GM21447 (cell line): ENCODE data around the gene MYH6.
"Not testable (repeated sequence)": the region's sequence is repeated elsewhere in the genome, so short reads cannot be mapped to it uniquely, and the experiment has no call there.

Source experiments
- ATAC-seq: cut with Tn5 transposase; IDR thresholded peaks from one replicate; pipeline ENCODE4 v1.9.1; 2021; ENCODE audit not compliant: unreplicated experiment

The MYH6 gene

DNA sequence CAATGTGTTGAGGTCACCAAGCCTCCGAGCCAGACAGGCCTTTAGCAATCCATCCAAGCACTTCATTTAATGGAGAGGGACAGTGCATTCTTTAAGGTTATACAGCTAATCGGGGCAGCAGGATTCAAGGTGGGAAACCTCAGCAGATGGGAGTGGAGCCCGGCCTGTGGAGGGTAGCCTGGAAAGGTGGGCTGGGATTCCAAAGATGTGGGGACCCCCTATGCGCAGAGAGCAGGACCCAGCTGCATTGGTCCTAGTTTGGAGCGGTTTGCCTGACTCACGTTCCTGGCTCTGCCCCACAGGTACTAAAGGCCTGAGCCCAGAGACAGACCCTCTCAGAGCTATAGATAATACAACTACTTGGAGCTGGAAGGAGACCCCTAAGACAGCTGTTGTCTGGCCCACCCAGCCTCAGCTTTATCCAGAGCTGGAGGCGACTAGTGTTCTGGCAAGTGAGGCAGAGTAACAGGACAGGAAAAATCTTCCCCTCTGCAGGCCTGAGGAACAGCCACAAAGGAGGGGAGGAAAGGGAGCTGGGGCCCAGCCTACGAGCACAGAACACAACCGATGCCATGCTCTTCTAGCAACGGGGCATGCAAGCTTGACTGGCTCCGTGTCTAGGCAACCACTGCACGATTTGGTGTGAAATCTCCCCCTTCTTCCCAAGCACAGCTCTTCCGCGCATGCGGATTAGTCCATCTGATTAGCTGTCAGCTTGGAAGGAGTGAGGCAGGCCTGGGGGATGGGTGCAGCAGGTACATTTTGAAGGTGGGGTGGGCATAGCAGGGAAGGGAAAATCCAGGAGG lies 28.5 kb upstream of the MYH6 start:
- ATAC-seq, result no peak

DNA sequence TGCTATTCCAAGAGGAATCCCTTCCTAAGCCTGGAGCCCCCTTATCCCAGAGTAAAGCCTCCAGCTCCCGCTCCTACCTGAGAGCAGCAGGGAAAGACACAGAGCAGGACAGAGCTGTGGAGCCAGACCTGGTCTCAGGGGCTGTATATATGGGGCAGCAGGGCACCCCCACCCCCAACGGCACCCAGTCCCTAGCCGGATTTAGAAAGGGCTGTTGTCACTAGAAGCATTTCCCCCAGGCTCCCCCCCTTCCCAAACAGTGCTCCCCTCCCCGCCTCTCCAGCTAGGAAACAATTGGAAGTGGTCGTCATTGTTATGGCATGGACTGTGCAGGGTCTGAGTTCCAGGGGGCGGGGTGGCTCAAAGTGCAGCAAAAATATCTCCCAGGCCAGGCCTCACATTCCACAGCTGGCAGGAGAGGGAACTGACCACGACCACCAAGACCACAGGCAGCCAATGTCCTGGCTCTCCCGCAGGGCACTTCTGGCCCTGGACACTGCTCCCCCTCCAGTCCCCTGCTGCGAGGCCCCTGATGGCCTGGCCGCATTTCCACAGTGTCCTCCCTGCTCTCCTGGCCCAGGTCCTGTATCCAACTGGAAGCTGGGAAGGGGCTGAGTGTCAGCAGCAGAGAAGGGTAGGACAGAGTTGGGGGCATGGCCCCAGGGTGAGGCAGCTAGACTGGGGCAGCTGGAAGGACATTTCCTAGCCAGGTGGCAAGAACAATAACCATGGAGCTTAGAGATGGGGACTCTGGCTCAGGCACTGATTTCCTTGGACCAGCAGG lies 27.7 kb upstream of the MYH6 start, which contains the start of gene MYH7:
MYH7 (minus strand) TSS at position 118 of the 784 bp plus-strand sequence. CDS start 1,928 bp downstream, outside the sequence.
- ATAC-seq, result no peak

DNA sequence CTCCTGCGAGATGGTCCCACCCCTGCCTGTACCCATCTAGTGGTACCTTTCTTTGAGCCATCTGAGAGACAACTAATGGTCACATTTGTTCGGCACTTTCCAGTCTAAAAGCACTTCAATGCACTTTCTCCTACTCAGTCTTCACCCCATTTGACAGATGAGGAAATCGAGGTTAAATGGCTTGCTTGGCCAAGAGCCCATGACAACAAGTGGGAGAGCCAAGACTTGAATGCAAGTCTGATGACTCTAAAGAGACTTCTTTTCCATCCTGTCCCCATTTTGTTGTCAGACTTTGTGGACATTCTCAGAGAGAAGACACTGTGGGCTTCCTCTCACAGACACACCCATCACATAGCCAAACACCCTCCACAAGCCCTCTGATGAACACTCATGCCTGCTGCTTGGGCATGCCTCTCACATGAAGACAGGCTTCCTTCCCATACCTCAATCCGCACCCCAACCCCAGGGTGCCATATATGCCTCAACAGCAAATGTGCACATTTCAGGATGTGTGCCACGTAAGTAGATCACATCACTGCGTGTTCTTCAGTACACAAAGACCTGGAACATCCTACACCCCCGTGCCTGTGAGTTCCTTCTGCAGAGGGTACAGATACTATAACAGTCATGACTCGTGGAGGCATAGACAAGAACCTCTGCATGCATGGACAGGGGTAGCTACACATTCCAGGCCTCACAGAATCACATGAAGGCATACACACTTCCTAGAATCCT lies 26.6 kb upstream of the MYH6 start:
- ATAC-seq, result no peak

DNA sequence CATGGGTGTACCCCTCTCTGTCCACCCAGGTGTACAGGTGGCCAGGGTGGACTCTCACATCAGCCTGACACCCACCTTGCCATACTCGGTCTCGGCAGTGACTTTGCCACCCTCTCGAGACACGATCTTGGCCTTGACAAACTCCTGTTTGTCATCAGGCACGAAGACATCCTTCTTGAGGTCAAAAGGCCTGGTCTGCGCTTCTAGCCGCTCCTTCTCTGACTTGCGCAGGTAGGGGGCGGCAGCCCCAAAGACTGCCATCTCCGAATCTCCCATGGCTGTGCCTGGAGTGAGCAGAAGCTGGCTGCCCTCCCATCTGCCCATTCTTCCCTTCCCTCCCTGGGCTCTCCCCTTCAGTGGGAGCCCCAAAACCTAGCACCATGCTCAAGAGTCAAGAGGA lies 25.4 kb upstream of the MYH6 start:
- no peak for ATAC-seq

DNA sequence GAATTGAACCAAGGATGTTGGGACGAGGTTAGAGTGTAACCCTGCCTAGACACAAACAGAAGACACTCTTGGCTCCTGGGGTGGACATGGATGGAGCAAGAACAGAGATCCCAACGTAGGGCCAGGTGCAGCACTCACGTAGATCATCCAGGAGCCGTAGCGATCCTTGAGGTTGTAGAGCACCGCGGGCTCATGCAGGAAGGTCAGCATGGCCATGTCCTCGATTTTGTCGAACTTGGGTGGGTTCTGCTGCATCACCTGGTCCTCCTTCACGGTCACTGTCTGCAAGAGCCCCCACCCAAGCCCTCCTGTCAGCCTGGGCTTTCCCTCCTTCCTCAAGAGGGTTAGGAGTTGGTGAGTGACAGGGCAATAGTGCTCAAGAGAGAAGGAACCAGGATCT lies 24.9 kb upstream of the MYH6 start:
- no peak for ATAC-seq

DNA sequence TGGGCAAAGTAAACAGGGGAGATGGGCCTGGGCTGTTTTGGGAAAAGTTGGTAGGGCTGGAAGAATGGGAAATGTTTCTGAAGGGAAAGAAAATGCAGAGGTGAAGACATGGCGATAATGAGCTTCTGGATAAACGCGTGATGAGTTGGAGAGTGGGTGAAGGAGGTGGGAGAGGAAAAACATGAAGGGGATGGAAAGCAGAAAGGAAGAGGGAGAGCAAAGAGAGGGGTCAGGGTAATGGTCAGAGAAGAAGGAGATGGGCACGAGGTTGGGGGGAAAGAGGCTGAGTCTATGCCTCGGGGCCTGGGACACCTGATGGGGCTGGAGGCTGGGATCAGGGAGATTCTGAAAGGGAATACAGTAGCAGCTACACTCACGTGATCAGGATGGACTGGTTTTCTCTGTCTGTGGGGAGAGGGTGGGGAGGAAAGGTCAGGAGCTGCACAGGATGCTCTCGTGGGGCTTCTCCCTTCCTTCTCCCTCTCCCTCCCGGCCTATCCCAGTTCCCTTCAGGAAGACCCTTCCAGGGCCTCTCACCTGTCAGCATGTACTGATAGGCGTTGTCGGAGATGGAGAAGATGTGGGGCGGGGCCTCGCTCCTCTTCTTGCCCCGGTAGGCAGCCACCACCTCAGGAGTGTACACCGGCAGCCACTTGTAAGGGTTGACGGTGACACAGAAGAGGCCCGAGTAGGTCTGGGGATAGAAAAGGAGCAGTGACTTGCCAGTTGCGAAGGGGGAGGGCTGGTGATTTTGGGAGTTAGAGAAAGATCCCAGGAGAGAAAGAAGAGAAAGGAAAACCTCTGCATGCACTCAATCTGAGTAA lies 24.2 kb upstream of the MYH6 start:
- ATAC-seq, result no peak

DNA sequence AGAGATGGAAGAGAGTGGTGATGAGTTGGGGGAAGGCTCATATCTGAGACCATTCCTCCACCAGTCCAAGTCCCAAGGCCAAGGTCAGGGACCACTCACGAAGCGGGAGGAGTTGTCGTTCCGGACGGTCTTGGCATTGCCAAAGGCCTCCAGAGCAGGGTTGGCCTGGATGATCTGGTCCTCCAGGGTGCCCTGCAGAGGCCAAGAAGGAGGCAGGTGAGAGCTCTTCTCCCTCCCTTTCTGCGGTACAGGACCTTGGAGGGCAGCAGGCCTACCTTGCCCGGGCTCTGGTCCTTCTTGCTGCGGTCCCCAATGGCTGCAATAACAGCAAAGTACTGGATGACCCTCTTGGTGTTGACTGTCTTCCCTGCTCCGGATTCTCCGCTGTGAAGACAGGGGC lies 23.4 kb upstream of the MYH6 start:
- ATAC-seq, result no peak

DNA sequence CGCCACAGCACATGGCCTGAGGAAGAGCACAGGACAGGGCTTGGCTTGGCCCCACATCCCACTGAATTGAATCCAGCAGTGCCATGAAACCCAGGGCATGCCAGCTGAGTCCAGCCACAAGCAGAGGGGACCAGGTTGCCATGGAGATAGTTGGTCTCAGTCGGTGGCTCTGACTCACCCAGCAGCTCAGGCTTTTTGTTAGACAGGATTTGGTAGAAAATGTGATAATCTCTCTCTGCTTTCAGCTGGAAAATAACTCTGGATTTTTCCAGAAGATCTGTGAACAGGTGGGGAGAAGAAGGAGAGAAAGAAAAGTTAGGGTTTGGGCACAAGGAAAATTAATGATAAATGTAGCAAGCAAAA lies 22.6 kb upstream of the MYH6 start:
- ATAC-seq, result no peak

DNA sequence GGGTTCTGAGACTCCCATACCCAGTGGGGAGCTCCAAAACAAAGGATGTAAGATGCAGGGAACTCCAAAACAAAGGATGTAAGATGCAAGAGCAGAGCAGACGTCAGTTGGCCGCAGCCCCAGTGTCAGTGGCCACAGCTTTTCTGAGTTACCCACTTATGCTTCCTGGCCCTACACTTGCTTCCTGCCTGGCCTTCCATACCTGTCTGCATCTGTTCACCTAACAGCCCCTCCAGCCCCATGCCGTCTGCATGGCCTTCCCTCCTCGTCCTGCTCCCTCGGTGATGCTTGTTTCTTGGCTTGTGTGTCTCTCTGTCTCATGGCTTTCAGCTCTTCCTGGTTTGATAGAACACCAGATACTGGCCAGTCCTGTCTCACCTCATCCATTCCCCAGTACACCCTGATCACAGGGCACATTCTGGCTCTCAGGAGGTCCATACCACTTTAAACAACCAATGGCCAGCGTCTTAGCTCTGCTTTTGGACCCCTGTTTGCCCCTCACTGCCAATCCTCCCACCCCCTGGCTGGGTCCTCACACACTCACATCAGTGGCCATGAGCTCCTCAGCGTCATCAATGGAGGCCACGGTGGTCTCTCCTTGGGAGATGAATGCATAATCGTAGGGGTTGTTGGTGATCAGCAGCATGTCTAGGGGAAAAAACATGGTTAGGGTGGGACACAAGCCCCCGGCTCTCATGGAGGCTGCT lies 22.1 kb upstream of the MYH6 start:
- ATAC-seq, result no peak

DNA sequence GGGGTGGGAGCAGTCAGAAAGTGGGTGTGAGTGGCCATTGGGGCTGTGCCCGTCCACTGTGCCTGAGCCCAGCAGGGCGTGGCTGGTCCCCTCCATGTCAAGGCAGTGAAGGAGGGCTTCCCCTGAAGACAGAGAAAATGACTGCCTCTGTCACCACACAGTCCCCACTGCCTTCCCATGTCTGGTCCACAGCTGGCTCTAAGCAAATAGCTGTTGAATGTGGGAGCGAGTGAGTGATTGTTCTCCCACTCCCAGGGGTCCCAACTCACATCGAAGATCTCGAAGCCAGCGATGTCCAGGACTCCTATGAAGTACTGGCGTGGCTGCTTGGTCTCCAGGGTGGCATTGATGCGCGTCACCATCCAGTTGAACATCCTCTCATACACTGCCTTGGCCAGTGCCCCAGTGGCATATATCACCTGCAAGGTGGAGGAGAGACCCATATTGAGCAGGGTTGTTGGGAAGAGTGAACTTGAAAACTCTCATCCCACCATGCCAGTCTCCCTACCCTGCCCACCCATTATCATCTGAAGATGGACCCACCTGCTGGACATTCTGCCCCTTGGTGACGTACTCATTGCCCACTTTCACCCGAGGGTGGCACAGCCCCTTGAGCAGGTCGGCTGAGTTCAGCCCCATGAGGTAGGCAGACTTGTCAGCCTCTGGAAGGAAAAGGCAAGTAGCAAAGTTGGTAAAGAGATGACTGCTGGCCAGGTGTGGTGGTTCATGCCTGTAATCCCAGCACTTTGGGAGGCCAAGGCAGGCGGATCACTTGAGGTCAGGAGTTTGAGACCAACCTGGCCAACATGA lies 20.8 kb upstream of the MYH6 start:
- ATAC-seq, result no peak

DNA sequence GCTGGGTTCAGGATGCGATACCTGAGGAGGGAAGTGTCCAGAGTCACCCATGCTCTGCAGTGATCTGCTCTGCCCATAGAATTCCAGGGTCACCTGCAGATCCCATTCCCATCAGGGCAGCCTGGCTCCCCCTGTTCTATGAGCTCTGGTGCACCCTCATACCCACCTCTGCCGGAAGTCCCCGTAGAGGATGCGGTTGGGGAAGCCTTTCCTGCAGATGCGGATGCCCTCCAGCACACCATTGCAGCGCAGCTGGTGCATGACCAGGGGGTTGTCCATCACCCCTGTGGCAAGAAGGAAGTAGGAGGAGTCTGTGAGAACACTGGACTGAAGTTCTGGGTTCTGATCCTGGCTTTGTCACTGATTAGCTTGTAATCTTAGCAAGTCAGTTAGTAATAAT lies 17.7 kb upstream of the MYH6 start:
- not testable (repeated sequence) for ATAC-seq

DNA sequence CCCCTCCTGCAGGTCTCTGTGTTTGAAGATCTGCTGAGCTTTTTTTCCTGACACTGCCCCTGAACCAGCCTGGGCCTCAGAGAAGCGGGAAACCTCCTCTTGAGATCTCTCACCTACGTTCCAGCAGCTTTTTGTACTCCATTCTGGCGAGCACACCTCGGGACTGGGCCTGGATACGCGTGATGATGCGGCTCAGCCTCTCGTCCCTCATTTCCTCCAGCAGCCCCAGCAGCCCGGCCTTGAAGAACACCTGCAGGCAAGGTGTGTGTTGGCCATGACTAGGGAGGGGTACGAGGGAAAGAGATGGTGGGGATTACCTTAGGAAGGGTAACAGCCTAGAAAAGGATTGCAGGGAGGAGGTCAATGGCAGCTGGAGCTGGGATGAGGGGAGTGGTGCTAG lies 17.1 kb upstream of the MYH6 start:
- no peak for ATAC-seq

DNA sequence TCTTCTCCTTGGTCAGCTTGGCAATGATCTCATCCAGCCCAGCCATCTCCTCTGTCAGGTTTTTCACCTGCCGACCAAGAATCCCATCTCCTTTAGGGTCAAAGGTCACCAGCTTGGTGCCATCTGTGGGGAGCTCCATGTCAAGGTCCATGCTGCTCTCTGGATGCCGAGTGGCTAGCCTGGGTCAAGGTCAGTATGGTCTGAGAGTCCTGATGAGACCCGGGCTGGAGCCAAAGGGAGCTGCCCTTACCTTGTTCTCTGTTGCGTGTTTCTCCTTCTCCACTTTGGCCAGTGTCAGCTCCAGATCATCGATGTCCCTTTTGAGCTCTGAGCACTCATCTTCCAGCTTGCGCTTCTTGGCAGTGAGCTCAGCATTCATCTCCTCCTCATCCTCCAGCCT lies 15.6 kb upstream of the MYH6 start:
- ATAC-seq, result no peak

DNA sequence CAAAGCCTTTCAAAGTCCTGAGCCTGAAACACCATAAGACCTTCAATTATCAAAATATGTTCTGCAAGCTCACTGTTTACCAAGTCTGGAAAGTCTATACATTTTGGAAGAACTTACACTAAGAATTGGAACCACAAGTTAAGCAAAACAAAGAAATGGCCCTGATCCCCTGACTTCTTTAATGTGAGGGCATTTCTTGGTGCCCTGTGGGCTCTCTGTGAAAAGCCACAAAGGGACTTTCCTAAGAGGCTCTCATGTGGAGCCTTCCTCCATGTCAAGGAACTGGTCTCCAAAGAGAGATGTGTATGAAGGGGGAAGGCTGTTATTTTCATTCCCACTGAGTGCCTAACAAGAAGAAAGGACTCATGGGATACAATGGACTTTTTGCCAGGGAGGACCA lies 13.5 kb upstream of the MYH6 start:
- no peak for ATAC-seq

DNA sequence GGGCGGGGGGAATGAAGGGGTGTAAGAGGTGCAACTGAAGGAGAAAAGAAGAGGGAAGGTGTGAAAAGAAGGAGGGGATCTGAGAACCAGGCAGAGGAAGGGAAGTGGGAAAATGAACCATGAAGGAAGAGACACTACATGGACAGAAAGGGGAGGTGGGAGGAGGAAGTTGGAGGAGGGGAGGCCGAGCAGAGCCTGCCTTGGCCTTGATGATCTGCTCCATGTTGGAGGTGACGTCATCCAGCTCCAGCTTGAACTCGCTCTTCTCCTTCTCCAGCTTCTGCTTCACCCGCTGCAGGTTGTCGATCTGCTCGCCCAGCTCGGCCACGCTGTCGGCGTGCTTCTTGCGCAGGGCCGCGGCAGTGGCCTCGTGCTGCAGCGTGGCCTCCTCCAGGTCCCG lies 11.6 kb upstream of the MYH6 start:
- not testable (repeated sequence) for ATAC-seq

DNA sequence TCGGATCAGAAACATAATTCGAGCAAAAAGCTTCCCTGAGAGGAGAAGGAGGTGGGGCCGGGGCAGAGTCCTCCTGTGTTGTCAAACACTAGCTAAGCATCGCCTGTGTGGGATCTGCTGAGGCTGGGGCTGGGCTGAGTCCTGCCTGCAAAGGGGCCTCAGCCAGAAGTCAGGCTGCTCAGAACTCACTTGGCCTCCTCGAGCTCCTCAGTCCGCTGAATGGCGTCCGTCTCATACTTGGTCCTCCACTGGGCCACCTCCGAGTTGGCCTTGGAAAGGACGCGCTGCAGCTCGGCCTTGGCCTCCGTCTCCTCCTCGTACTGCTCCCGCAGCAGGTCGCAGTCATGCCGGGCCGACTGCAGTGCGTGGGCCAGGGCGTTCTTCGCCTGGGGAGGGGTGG lies 9.9 kb upstream of the MYH6 start:
- no peak for ATAC-seq

DNA sequence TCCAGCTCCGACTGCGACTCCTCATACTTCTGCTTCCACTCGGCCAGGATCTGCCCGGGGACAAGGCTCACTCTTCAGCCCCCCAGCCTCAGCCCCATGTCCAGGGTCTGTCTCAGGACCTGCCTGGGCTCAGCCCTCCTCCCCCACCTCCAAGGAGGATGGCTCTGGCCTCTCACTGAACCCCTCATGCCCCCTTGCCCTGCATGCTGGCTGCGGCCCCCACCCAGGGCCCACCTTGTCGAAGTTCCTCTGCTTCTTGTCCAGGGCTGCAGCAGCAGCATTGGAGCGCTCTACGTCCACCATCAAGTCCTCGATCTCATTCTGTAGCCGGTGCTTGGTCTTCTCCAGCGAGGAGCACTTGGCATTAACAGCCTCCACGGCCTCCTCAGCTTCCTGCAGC lies 9.2 kb upstream of the MYH6 start:
- ATAC-seq, result not testable (repeated sequence)

DNA sequence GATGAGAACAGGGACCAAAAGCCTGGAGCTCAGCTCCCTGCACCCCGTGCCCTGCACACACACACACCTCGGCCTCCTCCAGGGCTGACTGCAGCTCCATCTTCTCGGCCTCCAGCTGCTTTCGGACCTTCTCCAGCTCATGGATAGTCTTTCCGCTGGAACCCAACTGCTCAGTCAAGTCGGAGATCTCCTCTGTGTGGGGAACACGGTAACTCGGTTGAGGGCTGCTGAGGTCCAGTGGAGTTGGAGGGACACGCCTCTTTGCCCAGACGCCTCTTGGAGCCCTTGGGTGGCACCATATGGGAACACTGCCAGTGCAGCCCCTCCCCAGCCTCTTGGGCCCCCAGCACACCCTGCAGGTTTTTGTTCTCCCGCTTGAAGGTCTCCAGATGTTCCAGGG lies 8.7 kb upstream of the MYH6 start:
- ATAC-seq, result no peak
